Measurements from ENCODE around the gene SUFU. TPM values are rescaled to one million over a fixed set of nuclear protein-coding genes. Genes with fewer than 3 reads are reported as not detected.

SUFU gene
- total RNA-seq, 1 donor from 2014 or later: 16.9 TPM

GRCh38 chr10:102641402-102641801 is 137.6 kb downstream of the SUFU start:
- H3K4me3 Mint-ChIP-seq (ENCODE audit: unreplicated experiment): peak overlapping the region; percentile 85
- no peaks in the 10 kb centered on the region for H3K9me3 Mint-ChIP-seq (ENCODE audit: unreplicated experiment)
- no peaks in the 10 kb centered on the region for H3K27me3 Mint-ChIP-seq (ENCODE audit: unreplicated experiment)
- H3K36me3 Mint-ChIP-seq (ENCODE audit: unreplicated experiment): no peaks in the 10 kb centered on the region
- no peak for DNase-seq (ENCODE audit: extremely low spot score, unreplicated experiment)
- peak overlapping the region; percentile 98 for H3K27ac Mint-ChIP-seq (ENCODE audit: unreplicated experiment)
- TF ChIP-seq, protein P1, sequence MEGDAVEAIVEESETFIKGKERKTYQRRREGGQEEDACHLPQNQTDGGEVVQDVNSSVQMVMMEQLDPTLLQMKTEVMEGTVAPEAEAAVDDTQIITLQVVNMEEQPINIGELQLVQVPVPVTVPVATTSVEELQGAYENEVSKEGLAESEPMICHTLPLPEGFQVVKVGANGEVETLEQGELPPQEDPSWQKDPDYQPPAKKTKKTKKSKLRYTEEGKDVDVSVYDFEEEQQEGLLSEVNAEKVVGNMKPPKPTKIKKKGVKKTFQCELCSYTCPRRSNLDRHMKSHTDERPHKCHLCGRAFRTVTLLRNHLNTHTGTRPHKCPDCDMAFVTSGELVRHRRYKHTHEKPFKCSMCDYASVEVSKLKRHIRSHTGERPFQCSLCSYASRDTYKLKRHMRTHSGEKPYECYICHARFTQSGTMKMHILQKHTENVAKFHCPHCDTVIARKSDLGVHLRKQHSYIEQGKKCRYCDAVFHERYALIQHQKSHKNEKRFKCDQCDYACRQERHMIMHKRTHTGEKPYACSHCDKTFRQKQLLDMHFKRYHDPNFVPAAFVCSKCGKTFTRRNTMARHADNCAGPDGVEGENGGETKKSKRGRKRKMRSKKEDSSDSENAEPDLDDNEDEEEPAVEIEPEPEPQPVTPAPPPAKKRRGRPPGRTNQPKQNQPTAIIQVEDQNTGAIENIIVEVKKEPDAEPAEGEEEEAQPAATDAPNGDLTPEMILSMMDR (IDR thresholded peaks at IDR 0.05): no peak
- H3K4me1 Mint-ChIP-seq (ENCODE audit: unreplicated experiment): peaks cover 12% of the 10 kb centered on the region

DNA sequence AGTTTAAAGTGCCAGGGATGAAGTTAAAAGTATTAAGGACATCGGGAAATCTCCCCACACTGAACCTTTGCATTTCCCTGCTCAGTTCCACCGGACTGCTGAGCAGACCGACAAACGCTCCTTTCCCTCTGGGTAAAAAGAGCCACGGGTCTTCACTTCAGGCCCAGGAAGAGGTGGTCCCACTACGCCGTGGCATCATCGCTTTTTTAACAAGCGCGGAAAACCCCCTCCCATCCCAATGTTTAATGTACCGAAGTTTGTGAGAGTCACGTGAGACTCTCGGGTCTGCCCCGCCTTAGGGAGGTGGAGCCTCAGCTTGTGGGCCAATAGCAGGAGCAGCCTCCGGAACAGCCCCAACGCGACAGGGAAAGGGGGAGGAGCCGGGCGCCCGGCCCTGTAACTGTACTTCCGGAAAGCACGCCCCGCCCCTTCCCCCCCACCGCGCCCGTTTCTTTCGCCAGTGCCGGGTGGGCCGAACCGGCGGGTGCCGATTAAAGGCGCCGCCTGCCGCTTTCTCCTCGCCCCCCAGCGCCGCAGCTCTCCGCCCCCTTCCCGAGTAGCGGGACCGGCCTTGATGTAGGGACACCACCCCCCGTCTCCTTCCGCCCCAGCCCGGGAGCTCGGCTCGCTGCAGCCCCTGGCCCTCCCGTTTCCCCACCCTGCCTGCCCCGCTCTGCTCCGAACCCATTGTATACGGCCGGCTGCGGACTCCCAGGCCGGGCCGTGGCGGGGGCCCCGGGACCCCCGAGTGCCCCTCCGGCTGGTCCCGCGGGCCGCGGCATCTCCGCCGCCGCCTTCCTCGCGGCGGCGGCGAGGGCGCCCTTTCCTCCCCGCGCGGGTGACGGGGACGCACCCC is 138.3 kb downstream of the SUFU start:
- Mint-ChIP-seq H3K27ac (ENCODE audit: unreplicated experiment) (peak overlapping the region; percentile 98), H3K9me3 (ENCODE audit: unreplicated experiment) (no peaks in the 10 kb centered on the region), H3K27me3 (ENCODE audit: unreplicated experiment) (no peaks in the 10 kb centered on the region), H3K4me3 (ENCODE audit: unreplicated experiment) (peak overlapping the region; percentile 85), H3K4me1 (ENCODE audit: unreplicated experiment) (peaks cover 19% of the 10 kb centered on the region), H3K36me3 (ENCODE audit: unreplicated experiment) (no peaks in the 10 kb centered on the region)
- peak; percentile 98 for DNase-seq (ENCODE audit: extremely low spot score, unreplicated experiment)
- TF ChIP-seq, protein P1 (IDR thresholded peaks at IDR 0.05): no peak

- TF ChIP-seq, protein P1 (IDR thresholded peaks at IDR 0.05): no peak
- Mint-ChIP-seq H3K27me3 (ENCODE audit: unreplicated experiment) (no peaks in the 10 kb centered on the region), H3K4me3 (ENCODE audit: unreplicated experiment) (peak overlapping the region; percentile 87), H3K36me3 (ENCODE audit: unreplicated experiment) (no peaks in the 10 kb centered on the region), H3K9me3 (ENCODE audit: unreplicated experiment) (no peaks in the 10 kb centered on the region), H3K27ac (ENCODE audit: unreplicated experiment) (peak overlapping the region; percentile 97), H3K4me1 (ENCODE audit: unreplicated experiment) (peaks cover 26% of the 10 kb centered on the region)
- DNase-seq (ENCODE audit: extremely low spot score, unreplicated experiment): no peak
Observed at GRCh38 chr10:102642736-102643335, 139.1 kb downstream of the SUFU start.

DNA sequence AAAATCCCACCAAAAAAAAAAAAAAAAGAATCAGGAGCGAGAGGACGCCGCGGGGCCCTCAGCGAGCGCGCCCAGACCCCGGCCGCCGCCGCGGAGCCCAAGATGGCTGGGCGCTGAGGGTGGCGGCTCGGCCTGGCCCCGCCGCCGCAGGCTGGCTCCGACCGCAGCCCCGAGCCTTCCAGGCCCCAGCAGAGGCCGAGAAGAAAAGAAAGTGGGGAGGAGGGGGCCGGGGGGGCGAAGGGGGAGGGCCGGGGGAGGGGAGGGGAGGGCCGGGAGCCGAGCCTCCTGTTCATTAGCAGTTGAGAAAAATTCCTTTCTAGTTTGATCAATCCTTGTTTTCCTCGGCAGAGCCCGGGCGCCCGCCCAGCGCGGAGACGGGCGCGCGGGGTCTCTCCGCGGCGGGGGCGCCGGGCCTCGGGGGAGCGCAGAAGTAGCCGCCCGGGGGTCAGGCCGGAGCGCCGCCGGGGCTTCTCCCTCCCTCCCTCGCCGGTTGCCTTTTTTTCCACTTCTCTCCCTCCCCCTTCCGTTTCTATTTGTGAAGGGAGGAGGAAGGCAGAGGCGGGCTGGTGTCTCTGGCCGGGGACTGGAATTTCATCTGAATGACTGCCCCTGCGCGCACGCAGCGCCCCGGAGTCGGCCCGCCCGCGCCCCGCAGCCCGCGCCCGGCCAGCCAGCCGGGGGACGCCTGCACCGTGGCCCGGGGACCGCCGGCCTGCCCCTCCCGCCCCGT is 139.7 kb downstream of the SUFU start:
- peaks cover 31% of the 10 kb centered on the region for H3K4me1 Mint-ChIP-seq (ENCODE audit: unreplicated experiment)
- no peak for DNase-seq (ENCODE audit: extremely low spot score, unreplicated experiment)
- TF ChIP-seq, protein P1 (IDR thresholded peaks at IDR 0.05): no peak
- no peaks in the 10 kb centered on the region for H3K27me3 Mint-ChIP-seq (ENCODE audit: unreplicated experiment)
- no peaks in the 10 kb centered on the region for H3K9me3 Mint-ChIP-seq (ENCODE audit: unreplicated experiment)
- no peaks in the 10 kb centered on the region for H3K36me3 Mint-ChIP-seq (ENCODE audit: unreplicated experiment)
- H3K4me3 Mint-ChIP-seq (ENCODE audit: unreplicated experiment): peak overlapping the region; percentile 87
- peak overlapping the region; percentile 97 for H3K27ac Mint-ChIP-seq (ENCODE audit: unreplicated experiment)
